B cell (primary cell): ENCODE measurements around the gene PGA4.

Experiments used
- EZH2 ChIP-seq: IDR thresholded peaks from 2 replicates; pipeline ENCODE4 v1.6.1; 2012; ENCODE audit warnings: borderline replicate concordance, low read depth, mild to moderate bottlenecking, moderate library complexity, low read length; ENCODE audit not compliant: insufficient read depth, poor library complexity, severe bottlenecking
- TF ChIP-seq, protein P1 (sequence below): fragments of 200-600 bp; IDR thresholded peaks from one replicate; pipeline ENCODE4 v1.8.0; 2022; ENCODE audit warnings: antibody characterized with exemption, mild to moderate bottlenecking

DNA sequence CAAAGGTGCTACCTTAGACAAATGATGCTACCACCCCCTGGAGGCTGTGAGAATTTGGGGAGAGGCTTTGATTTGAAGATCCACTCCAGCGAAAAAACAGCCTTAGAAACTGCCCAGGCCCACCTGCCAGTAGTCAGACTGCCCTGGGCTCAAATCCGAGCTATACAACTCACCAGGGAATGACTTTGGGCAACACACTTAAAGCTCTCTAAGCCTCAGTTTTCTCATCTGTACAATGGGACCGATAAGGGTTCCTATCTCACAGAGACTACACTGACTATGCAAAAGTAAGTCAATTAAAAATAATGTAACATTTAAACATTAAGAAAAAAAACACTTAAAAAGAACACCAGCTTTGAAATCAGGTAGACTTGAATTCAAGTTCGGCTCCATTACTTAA is 53.0 kb downstream of the PGA4 start:
- TF ChIP-seq, protein P1, sequence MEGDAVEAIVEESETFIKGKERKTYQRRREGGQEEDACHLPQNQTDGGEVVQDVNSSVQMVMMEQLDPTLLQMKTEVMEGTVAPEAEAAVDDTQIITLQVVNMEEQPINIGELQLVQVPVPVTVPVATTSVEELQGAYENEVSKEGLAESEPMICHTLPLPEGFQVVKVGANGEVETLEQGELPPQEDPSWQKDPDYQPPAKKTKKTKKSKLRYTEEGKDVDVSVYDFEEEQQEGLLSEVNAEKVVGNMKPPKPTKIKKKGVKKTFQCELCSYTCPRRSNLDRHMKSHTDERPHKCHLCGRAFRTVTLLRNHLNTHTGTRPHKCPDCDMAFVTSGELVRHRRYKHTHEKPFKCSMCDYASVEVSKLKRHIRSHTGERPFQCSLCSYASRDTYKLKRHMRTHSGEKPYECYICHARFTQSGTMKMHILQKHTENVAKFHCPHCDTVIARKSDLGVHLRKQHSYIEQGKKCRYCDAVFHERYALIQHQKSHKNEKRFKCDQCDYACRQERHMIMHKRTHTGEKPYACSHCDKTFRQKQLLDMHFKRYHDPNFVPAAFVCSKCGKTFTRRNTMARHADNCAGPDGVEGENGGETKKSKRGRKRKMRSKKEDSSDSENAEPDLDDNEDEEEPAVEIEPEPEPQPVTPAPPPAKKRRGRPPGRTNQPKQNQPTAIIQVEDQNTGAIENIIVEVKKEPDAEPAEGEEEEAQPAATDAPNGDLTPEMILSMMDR, result no peak
- TF ChIP-seq EZH2, result no peak
